Suppressor macrophage treated with lipopolysaccharide for 4 hours (primary cell): Measurements from ENCODE around the gene ENPP3.

Experiments used
- DNase-seq: peaks from one replicate; pipeline ENCODE4 v3.0.0-alpha.2; 2020

ENPP3 gene

DNA sequence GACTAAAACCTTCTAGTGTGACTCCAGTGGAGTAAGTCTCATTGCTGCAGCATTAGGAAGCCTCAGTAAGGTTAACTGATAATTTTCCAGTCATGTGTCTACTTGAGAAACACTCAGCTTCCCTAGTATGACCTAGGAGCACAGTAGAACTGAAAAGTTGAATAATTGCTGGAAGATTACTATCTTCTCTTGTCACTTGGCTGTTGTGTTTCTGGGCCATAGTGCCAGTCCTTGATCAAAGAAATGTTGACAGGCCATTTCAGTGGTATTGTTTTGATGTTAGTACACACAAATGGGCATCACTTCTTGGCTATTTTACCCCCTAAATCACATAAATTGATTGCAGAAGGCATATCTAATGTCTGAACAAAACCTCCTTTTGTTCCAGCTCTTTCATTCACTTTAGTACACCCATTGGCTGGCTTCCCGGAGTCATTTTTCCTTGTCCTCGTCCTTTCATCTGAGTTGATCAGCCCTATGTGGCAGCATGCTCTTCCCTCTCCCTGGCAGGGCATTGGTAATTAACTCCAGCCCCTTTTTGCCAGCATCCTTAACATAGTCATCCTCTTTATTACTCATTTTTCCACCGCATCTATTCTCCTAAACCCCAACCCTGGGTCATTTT lies 6.0 kb downstream of the ENPP3 start:
- DNase-seq, result no peak

DNA sequence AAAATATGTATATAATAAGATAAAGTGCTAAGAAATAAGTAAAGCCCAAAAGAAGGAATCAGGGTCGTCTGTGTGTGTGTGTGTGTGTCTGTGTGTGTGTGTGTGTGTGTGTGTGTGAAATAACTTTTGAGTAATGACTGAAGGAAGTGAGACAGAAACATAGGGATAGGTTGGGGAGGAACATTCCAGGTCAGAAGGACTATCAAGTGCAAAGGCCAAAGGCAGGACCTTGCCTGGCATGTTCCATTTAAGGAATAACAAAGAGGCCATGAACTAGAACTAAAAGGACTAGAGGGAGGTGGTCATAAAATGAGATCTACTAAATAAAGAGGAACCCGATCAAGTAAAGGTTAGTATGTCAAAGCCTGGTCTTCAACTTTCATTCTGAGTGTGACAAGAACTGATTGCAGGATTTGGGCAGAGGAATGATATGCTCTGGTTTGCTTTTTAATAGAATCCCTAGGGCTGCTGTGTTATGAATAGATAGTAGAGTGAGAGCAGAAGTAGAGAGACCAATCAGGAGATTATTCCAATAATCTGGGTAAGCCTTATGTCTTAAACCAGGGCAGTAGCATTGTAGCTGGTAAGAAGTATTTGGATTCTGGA lies 6.9 kb downstream of the ENPP3 start:
- DNase-seq, result no peak

DNA sequence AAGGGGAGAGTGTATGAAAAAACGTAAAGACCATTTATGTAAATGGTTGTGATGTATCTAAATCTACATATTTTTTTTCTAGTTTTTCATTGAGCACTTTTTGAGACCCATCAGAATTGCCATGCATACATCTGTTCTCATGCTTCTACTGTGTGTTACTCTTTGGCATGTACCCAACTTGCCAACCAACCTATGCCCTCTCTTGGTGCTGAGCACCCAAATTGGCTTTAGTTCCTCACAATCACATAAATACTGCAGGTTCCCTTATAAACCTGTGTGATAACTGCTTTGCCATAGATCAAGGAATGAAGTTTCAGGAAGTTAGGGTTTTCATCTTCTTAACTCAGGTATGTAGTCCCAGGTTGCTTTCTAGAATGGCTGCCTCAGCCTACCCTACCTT lies 7.8 kb downstream of the ENPP3 start:
- no peak for DNase-seq

DNA sequence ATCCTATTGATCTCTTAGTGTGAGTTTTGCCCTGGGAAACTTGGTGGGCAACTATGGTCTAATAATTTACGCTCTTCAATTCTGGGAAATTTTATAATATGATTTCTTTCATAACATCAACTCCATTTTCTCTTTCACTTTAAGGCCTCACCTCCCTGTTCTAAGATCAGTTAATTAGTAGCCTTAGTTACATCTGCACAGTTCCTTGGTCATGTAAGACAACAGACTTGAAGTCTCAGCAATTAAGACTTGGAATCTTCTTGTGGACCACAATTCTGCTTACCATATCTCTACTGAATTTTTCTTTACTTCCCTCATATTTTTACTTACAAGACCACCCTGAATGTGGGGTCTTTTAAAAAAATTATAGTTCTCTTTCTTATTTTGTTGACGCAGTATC lies 8.7 kb downstream of the ENPP3 start:
- DNase-seq, result no peak

DNA sequence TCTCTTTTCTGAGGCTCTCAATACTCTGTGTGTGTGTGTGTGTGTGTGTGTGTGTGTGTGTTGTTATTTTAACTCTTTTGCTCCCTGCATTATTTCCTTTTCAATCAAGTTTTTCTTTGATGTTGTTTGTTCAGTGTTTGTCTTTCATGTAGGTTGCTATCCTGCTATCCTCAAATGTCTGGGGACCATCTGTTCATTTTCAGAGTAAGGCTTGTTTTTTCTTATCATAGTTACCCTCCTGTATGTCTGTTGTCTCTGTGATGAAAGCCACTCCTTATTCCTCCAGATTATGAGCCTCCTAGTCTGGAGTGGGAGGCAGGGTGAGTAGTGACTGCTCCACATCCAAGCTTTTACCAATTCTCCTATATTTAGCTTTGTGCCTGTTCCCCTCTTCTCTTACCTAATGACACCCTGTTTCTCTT lies 9.2 kb downstream of the ENPP3 start:
- DNase-seq, result no peak

DNA sequence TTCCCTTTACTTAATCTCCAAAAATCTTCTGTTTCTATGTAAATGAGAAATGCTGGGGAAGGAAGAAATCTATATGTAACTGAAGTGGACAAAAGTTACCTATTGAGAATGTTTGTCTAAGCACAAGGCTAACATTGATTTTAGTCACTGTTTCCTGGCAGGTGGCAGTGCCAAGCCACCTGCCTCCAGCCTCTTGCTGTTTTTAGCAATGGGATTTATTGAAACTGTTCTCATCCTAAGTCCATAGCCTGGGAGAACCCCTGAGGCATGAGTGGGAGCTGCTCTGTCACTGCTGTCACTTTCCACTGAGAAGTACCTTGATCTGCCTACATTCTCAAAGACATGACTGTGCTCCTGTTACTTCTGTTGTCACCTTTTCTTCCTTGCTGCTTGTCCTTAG lies 14.7 kb downstream of the ENPP3 start:
- no peak for DNase-seq

DNA sequence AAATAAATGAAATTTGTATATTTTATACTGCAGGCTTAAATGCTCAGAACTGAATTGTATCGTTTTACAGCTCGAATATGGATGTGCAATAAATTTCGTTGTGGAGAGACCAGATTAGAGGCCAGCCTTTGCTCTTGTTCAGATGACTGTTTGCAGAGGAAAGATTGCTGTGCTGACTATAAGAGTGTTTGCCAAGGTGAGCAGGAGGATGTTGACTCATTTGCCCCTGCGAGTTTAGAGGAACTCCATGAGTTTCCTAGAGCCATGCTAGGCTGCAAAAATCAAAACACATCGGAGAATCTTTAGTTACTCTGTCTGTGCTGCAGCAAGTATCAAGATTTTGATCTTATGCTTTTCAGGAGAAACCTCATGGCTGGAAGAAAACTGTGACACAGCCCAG lies 15.4 kb downstream of the ENPP3 start:
- DNase-seq, result no peak

DNA sequence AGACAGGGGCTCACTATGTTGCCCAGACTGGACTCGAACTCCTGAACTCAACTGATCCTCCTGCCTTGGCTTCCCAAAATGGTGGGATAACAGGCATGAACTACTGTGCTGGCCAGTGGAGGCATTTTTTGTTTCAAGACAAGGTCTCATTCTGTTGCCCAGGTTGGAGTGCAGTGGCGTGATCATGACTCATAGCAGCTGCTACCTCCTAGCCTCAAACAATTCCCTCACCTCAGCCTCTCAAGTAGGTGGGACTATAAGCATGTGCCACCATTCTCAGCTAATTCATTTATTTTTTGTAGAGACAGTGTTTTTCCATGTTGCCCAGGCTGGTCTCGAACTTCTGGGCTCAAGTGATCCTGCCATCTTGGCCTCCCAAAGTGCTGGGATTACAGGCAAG lies 17.2 kb downstream of the ENPP3 start:
- no peak for DNase-seq

DNA sequence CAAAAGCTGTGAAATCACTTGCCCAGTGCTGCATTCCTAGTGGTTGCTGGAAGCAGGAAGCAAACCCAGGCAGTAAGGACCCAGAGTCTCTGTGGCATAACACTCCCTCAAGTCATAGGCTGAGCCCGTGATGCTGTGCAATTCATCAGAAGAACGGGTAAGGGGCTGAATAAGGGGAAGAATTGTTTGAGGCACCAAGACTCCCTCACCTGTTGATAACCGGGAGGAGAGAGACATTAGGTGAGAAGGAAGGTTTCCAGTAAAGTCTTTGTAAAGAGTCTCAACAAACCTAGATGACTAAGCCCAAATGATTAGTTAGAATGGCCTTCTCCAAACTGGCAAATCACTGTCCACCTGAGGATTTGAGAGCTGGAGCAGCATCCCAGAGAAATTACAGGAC lies 18.3 kb downstream of the ENPP3 start:
- DNase-seq, result no peak

DNA sequence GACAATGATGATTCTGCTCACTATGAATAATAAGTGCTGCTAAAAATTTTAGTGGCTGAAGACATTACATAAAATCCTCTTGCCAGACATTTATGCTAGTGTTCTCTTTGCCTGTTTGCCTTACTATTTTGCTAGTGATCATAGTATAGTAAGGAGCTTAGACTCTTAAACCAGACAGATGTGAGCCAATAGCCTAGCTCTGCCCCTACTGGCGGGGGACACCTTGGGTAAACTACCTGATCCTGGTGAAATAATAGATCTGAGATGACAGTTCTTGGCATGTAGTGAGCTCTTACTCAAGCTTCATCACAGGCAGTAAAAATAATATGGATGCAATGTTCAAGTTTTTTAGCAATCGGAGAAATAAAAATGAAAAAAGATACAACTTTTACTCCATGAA lies 18.8 kb downstream of the ENPP3 start:
- DNase-seq, result no peak

DNA sequence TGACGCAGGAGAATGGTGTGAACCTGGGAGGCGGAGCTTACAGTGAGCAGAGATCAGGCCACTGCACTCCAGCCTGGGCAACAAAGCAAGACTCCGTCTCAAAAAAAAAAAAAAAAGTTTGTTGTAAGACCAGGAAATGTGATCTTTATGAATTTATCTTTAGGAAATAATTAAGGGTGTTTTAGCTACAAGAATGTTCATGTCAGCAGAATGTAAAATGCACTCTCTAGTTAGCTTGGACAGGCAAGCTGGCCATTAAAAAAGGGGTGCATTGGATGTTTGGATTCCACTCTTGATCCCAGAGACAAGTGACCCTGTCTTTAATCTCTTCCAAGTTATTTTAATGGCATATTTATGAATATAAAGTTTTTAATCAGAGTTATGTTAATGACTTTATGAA lies 19.6 kb downstream of the ENPP3 start:
- DNase-seq, result no peak

DNA sequence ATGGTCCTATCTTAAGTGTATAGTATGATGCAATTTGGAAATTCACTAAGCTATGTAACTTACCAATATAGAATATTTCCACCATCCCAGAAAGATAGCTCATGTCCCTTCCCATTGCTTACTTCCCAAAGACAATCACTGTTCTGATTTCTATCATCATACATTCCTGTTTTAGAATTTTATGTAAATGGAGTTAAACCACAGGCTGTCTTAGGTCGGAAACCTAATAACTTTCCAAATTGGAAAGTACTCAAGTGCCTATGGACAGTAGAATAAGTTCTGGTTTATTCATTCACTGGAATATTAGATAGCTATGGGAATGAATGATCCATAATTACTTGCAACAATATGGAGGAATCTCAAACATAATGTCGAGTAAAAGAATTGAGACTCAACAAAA lies 20.1 kb downstream of the ENPP3 start:
- DNase-seq, result no peak

DNA sequence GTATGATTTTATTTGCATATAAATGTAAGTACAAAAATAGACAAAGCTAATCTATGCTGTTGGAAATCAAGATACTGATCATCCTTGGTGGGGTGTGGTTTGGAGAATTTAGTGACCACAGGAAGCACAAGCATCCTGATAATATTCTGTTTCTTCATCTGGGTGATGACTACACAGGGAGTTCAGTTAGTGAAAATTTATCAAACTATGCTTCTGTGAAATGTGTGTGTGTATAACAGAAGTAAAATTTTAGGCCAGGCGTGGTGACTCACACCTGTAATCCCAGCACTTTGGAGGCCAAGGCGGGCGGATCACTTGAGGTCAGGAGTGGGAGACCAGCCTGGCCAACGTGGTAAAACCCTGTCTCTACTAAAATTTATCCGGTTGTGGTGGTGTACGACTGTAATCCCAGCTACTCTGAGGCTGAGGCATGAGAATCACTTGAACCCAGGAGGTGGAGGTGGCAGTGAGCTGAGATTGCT lies 20.6 kb downstream of the ENPP3 start:
- DNase-seq, result no peak

DNA sequence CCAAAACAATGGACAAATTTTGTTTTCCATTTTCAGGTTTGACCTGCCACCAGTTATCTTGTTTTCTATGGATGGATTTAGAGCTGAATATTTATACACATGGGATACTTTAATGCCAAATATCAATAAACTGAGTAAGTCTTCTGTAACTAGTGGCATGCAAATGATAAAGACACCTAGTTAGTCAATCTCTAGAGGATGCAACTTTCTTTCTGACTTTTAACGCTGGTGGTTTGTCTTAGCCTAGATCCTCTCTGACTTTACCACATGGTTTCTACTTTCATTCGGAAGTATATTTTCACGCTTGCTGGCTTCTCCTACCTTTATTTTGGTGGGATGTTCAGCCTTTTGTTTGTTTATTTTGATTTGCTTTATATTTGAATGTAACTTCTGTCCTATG lies 21.2 kb downstream of the ENPP3 start:
- no peak for DNase-seq

DNA sequence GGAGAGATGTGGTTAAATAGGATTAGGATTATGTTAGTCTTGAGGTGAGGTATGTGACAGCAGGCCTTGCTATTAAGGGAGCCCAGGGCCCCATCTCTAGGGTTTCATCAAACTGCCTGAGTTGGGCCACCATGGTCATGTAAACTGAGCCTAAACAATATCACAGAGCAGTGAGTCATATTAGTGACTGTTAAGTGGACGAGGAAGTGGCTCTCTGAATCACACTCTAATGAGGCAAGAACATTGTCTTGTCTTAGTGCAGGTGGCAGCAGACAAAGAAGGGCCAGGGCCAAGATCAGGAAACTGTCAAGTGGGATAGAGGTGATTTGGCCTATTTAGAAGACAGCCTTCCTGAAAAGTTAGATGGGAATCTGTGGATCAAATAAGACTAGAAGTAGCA lies 23.1 kb downstream of the ENPP3 start:
- DNase-seq, result peak; percentile 37

DNA sequence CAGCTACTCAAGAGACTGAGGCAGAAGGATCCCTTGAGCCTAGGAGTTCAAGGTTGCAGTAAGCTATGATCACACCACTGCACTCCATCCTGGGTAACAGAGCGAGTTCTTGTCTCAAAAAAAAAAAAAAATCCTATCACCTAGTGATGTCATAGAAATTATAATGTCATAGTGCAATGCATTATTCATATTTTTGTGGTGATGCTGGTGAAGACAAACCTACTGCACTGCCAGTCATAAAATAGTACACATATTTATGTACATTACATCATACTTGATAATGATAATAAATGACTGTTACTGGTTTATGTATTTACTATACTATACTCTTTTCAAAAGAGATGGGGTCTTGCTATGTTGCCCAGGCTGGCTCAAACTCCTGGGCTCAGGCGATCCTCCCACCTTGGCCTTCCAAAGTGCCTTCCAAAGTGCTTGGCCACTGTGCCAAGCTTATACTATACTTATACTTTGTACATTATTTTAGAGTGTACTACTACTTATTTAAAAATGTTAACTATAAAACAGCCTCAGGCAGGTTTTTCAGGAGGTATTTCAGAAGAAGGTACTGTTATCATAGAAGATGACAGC lies 26.6 kb downstream of the ENPP3 start:
- DNase-seq, result no peak

DNA sequence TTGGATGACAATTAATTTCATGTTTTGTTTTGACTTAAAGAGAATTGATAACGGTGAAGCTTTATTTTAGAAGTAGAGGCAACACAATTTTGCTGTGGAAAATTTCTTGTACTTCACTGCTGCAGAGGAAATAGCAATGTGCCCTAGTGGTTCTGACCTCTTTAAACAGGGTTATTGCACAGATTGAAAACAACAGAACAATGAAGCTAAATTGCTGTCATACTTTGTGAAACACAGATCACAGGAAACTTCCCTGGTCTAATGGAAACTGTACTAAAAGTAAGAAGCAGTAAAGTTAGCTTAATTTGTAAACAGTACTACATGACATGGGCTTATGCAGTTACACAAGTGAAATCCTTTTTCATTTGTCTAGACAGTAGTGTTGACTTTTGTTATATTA lies 32.8 kb downstream of the ENPP3 start:
- DNase-seq, result no peak

DNA sequence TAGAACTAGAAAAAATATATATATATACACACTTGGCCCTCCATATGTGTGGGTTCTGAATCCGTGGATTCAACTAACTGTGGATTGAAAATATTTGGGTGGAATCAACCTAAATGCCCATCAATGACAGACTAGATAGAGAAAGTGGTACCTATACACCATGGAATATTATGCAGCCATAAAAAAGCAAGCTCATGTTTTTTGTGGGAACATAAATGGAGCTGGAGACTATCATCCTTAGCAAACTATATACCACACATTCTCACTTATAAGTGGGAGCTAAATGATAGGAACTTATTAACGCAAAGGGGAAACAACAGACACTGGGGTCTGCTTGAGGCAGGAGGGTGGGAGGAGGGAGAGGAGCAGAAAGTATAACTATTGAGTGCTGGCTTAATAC lies 36.1 kb downstream of the ENPP3 start:
- DNase-seq, result no peak

DNA sequence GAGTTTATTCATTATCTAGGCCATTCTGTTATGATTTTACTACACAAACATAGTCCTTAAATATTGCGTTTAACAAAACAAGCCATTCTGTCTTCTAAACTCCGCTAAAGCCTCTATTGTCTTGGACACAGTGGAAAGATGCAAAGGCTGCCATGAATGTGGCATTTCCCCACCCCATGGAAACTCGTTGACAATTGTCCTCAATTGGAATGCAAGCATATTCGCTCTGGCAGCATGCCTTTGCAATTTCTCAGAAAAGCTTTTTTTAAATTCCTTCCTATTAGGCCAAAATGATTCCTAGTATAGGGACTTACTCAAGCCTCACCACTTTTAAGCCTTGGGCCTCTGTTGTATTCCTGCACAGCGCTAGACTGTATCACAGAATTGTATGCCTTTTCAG lies 41.3 kb downstream of the ENPP3 start:
- DNase-seq, result no peak

DNA sequence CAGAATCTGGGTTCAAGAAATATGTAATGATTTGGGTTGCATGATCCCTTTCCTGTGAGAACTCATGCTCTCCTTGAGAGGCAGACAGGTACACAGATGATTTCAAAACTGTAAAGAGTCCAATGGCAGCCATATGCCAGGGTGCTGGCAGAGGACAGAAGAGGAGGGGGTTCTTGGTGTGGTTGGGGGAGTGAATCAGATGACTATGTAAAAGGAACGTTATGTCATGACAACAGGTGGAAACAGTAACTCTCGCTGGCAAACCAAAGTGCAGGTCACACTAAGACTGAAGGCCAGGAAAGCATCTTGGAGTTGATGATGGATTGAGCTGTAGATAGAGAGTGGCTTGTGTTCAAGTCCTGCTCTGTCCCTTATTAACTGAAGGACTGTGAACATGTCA lies 43.8 kb downstream of the ENPP3 start:
- no peak for DNase-seq

DNA sequence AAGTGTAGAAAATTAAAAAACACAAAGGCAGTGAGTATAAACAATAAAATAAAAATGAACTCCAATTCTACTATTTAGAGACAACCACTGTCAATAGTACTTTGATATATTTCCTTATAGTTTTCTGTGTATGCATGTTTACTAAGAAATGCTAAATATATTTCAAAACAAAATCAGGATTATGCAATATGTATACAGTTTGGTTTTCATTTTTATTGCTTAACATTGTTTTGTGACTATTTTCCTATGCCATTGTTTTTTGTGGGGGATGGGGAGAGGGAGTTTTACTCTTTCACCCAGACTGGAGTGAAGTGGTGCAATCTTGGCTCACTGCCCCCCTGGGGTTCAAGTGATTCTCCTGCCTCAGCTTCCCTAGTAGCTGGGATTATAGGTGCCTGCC lies 44.5 kb downstream of the ENPP3 start:
- no peak for DNase-seq

DNA sequence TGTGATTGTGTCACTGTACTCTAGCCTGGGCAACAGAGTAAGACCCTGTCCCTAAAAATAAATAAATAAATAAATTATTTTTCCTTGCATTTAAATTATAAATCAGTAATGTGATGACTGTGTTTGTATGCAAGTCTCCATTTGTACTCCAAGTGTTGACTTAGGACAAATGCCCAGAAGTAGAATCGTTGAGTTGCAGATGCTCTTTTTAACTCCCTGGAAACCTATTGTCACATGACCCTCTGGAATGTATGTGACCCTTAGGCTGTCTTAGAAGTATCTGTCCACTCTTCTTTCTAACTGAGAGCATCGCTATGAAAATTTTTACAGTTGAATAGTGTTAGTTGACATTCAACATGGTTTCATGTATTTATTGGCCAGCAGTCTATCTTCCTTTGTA lies 45.3 kb downstream of the ENPP3 start:
- no peak for DNase-seq

DNA sequence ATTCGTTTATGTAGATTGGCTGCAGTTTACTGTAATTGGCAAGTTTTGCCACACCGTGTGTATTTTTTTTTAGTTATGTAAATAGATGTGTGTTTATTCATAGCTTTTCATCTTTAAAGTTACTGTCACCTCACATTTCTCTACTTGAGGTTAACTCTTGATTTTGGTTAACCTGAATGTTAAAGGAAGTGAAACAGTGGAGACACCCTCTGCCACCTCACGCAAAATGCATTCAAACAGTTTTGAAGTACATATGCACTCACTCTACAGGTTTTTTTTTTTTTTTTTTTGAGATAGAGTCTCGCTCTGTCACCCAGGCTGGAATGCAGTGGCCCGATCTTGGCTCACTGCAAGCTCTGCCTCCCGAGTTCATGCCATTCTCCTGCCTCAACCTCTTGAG lies 46.4 kb downstream of the ENPP3 start:
- no peak for DNase-seq

DNA sequence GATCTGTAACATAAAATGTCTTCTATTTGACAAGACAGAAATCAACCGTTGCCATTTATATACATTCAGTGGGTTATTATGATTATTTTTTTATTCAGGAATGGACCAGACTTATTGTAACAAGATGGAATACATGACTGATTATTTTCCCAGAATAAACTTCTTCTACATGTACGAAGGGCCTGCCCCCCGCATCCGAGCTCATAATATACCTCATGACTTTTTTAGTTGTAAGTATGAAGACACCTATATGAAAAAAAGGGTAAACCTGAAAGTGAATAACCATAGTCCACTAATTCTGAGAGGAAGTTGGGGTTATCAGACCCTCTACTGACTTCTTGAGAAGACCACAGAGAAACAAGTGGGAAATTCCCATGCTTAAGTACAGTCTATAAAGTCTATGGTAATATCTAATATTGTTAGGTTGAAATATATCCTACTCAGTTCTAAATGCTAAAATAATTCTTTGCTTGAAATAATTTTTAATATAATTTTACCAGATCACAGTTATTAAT lies 48.2 kb downstream of the ENPP3 start:
- DNase-seq, result no peak

DNA sequence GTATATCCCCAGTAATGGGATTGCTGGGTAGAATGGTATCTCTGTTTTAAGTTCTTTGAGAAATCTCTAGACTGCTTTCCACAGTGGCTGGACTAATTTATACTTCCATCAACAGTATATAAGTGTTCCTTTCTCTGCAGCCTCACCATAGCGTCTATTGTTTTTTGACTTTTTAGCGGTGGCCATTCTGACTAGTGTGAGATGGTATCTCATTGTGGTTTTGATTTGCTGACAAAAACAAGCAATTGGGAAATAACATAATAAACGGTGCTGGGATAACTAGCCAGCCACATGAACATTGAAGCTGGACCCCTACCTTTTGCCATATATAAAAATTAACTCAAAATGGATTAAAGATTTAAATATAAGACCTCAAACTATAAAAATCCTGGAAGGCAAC lies 49.9 kb downstream of the ENPP3 start:
- DNase-seq, result no peak
